Heart left ventricle (tissue), 13 donors: Measurements from ENCODE around the gene ST3GAL5.

Source experiments
- CTCF ChIP-seq, 12 donors: fragments of 200-600 bp; sonication (generic) in 4 of 12; IDR thresholded peaks; one replicate each; pipeline versions ENCODE4 v1.5.0 to v1.8.0; 2018 to 2022; ENCODE audit warnings: antibody characterized with exemption in 12 of 12, mild to moderate bottlenecking in 5 of 12
- POLR2A ChIP-seq, 2 donors: fragments of 450-650 bp; IDR thresholded peaks; one replicate each; pipeline ENCODE4 v1.6.1; 2017; ENCODE audit warnings: antibody characterized with exemption in 2 of 2, mild to moderate bottlenecking in 2 of 2, moderate library complexity in 2 of 2
- donor health status: ischemic (EF 13 %, LVEDD 7.1; RV severe dilation, severe dysfunction).
- donor health status: DM: no; HTN: yes; CAD: no.
- donor health status: DM: no; HTN: no; CAD: no.
- donor health status: ischemic (EF 25% LVEDD 6.9; RV normal size, moderate dysfunction).
- donor health status: ischemic (EF 25% LVEDD 5.7; RV mildly dilated, moderate dysfunction).
- donor health status: ischemic (EF 35%, LVEDD 5.7; RV mildly dilated, moderate dysfunction).
- donor health status: nonischemic (EF 11% LVEDD 7.7; RV severe dilation, severe dysfunction).
- donor health status: DM: yes; HTN: yes; CAD: no.
- donor health status: PGD.
- donor health status: ischemic (EF 29% LVEDD 5.4; RV normal size, mild dysfunction).
- donor health status: nonischemic (EF 23%, LVEDD 6.1; RV moderate dilation, normal function).

GRCh38 chr2:85801871-85802270, 86.9 kb downstream of the ST3GAL5 start:
- TF ChIP-seq POLR2A (IDR thresholded peaks at IDR 0.05) (no peak), CTCF (IDR thresholded peaks at IDR 0.05) (no peak)
